Mammary epithelial cell (primary cell): ENCODE measurements around the gene NPTXR.

ENCODE experiments used
- EZH2 ChIP-seq: IDR thresholded peaks from 2 replicates; pipeline ENCODE4 v1.6.1; 2012; ENCODE audit warnings: low read length, inconsistent platforms, borderline replicate concordance
- TF ChIP-seq, protein P1 (sequence below), 2 donors: IDR thresholded peaks in 1 of 2; conservative IDR thresholded peaks in 1 of 2; 2 replicates each; pipeline ENCODE4 v1.5.1; 2011 to 2012; ENCODE audit warnings: inconsistent platforms in 2 of 2, low read length in 2 of 2, mild to moderate bottlenecking in 2 of 2, control low read depth in 1 of 2, low read depth in 1 of 2; ENCODE audit not compliant: insufficient read depth in 1 of 2; ENCODE audit errors: extremely low read depth in 1 of 2

DNA sequence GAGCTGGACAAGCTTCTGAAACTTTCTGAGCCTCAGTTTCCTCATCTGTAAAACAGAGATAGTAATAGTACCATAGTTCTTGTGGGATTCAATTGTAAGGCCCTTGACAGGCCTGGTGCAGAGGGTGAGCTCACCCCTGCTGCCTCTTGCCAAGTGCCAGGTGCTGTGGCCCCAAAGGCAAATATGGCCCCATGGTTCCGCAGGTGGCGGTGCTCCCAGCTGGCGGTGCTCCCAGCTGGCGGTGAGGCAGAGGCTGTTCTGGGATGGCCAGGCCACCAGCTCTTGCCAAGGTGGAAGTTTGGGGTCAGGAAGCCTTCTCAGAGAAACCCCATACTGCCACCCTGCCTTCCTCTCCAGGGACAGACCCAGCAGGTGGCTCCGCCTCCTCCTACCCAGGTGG, 8.8 kb downstream of the NPTXR start:
- TF ChIP-seq, protein P1, sequence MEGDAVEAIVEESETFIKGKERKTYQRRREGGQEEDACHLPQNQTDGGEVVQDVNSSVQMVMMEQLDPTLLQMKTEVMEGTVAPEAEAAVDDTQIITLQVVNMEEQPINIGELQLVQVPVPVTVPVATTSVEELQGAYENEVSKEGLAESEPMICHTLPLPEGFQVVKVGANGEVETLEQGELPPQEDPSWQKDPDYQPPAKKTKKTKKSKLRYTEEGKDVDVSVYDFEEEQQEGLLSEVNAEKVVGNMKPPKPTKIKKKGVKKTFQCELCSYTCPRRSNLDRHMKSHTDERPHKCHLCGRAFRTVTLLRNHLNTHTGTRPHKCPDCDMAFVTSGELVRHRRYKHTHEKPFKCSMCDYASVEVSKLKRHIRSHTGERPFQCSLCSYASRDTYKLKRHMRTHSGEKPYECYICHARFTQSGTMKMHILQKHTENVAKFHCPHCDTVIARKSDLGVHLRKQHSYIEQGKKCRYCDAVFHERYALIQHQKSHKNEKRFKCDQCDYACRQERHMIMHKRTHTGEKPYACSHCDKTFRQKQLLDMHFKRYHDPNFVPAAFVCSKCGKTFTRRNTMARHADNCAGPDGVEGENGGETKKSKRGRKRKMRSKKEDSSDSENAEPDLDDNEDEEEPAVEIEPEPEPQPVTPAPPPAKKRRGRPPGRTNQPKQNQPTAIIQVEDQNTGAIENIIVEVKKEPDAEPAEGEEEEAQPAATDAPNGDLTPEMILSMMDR (conservative IDR thresholded peaks at IDR 0.05 in 1 of 2, IDR thresholded peaks at IDR 0.05 in 1 of 2; ENCODE audit: extremely low read depth in 1 of 2, insufficient read depth in 1 of 2, low read depth in 1 of 2, low read length in 2 of 2), result no peak
- TF ChIP-seq EZH2, result no peak
